H7 (cell line): Measurements from ENCODE around the gene MSRB2. TPM values are rescaled to one million over a fixed set of nuclear protein-coding genes. Genes with fewer than 3 reads are reported as not detected.
A peak's percentile ranks its signal among the peaks of the same experiment; 100 is the strongest.

Experiments used
- DNase-seq: peaks from one replicate; pipeline ENCODE4 v3.0.0; 2012
- H3K27me3 ChIP-seq: 2 replicates; pipeline ENCODE4 v1.6.0; 2011; ENCODE audit warnings: mild to moderate bottlenecking, low read length; ENCODE audit not compliant: control insufficient read depth, insufficient read depth
- H3K36me3 ChIP-seq: replicated peaks from 2 replicates; pipeline ENCODE4 v1.5.1; 2011; ENCODE audit warnings: low read length; ENCODE audit not compliant: control insufficient read depth, insufficient read depth
- H3K4me3 ChIP-seq: 2 replicates; pipeline ENCODE4 v1.5.1; 2011; ENCODE audit warnings: low read depth, mild to moderate bottlenecking, control low read depth, low read length, moderate library complexity; ENCODE audit not compliant: insufficient read depth
- total RNA-seq: library from RNA; depleted of rRNA; stranded (reverse); fragments of >200 nt; shearing (Covaris generic); gene quantifications from 2 replicates; pipeline ENCODE4 v1.2.3, GENCODE V29; 2014; rRNA removed

MSRB2 gene
- total RNA-seq, 1 experiment from 2014 or later, result 19.2 TPM

GRCh38 chr10:23157691-23158369 is 62.5 kb downstream of the MSRB2 start:
- peak; percentile 61 for DNase-seq
- peaks cover 9% of the 10 kb centered on the region for H3K27me3 ChIP-seq
- no peaks in the 10 kb centered on the region for H3K36me3 ChIP-seq
- no peak overlapping the region for H3K4me3 ChIP-seq

GRCh38 chr10:23158370-23158769 is 63.0 kb downstream of the MSRB2 start:
- no peak overlapping the region for H3K4me3 ChIP-seq
- no peaks in the 10 kb centered on the region for H3K36me3 ChIP-seq
- peaks cover 9% of the 10 kb centered on the region for H3K27me3 ChIP-seq
- DNase-seq, result peak; percentile 86

- Histone ChIP-seq H3K4me3 (no peak overlapping the region), H3K36me3 (no peaks in the 10 kb centered on the region), H3K27me3 (peaks cover 80% of the 10 kb centered on the region)
- peak; percentile 81 for DNase-seq
These were observed 76.0 kb downstream of the MSRB2 start for GRCh38 chr10:23171232-23171876.

Other genes starting within 250 kb of the MSRB2 start
- 0.59 and 0.70 TPM in 2 replicates for gene ARMC3, start 167.5 kb upstream of the MSRB2 start, total RNA-seq
- 0.38 and 0.48 TPM in 2 replicates for gene PTF1A, start 96.7 kb downstream of the MSRB2 start, total RNA-seq
- not detected in 2 replicates for gene C10orf67, start 249.2 kb downstream of the MSRB2 start, total RNA-seq